Thyroid gland (tissue), 4 donors: ENCODE results near the gene SYNRG. TPM values are rescaled to one million over a fixed set of nuclear protein-coding genes. Genes with fewer than 3 reads are reported as not detected.

Experiments used
- DNase-seq, 2 donors: peaks; one replicate each; pipeline ENCODE4 v3.0.0-alpha.2; 2019
- H3K27ac ChIP-seq, 3 donors: fragments of 200-600 bp; sonication (generic); 1 replicate in 2 of 3; 2 replicates in 1 of 3; pipeline ENCODE4 v1.5.1; 2016 to 2019; ENCODE audit warnings: mild to moderate bottlenecking in 1 of 3, moderate library complexity in 1 of 3
- H3K27me3 ChIP-seq: fragments of 200-600 bp; sonication (generic); one replicate; pipeline ENCODE4 v1.5.1; 2019
- H3K36me3 ChIP-seq, 2 donors: fragments of 200-600 bp; sonication (generic); one replicate each; pipeline ENCODE4 v1.5.1; 2016 to 2019
- H3K4me1 ChIP-seq, 2 donors: fragments of 200-600 bp; sonication (generic); one replicate each; pipeline ENCODE4 v1.5.1; 2017 to 2019
- H3K4me3 ChIP-seq, 3 donors: fragments of 200-600 bp; sonication (generic); replicated peaks in 1 of 3; 1 replicate in 2 of 3; 2 replicates in 1 of 3; pipeline ENCODE4 v1.5.1; 2016; ENCODE audit warnings: mild to moderate bottlenecking in 1 of 3
- H3K9me3 ChIP-seq: fragments of 200-600 bp; sonication (generic); one replicate; pipeline ENCODE4 v1.5.1; 2017
- CTCF ChIP-seq, 6 experiments: fragments of 200-600 bp in 3 of 6; fragments of 450-650 bp in 3 of 6; sonication (generic) in 3 of 6; IDR thresholded peaks; one replicate each; pipeline ENCODE4 v1.5.1; 2016 to 2019; ENCODE audit warnings: antibody characterized with exemption in 6 of 6, mild to moderate bottlenecking in 2 of 6, inconsistent platforms in 1 of 6, moderate library complexity in 1 of 6
- POLR2A ChIP-seq, 2 donors: fragments of 450-650 bp; IDR thresholded peaks; one replicate each; pipeline ENCODE4 v1.6.1; 2017; ENCODE audit warnings: antibody characterized with exemption in 2 of 2, mild to moderate bottlenecking in 2 of 2, moderate library complexity in 1 of 2
- WGBS, 2 donors: methylation state at CpG; one replicate each; pipeline ENCODE4 v1.1.5; 2017; 5-methylcytosine and 5-hydroxymethylcytosine counted together
- intact Hi-C: fragments of 100-400 bp; cut with DNase I; formaldehyde crosslinking; loops from one replicate; pipeline ENCODE4 v1.15.1; 2023
- total RNA-seq, 4 donors: library from RNA; depleted of rRNA; stranded (reverse); fragments of >200 nt; gene quantifications; one replicate each; pipeline ENCODE4 v1.2.3, GENCODE V29; 2016

SYNRG gene
- total RNA-seq, 4 donors from 2014 or later: 33.4 to 54.1 (median 41.6) TPM

GRCh38 chr17:37535906-37536305 is 73.3 kb downstream of the SYNRG start:
- H3K4me1 ChIP-seq: peaks cover 0 to 9% of the 10 kb centered on the region in 2 donors
- no peak overlapping the region for H3K4me3 ChIP-seq
- TF ChIP-seq CTCF (IDR thresholded peaks at IDR 0.05): no peak
- TF ChIP-seq POLR2A (IDR thresholded peaks at IDR 0.05): no peak
- H3K36me3 ChIP-seq: peaks cover 18 to 38% of the 10 kb centered on the region in 2 donors
- intact Hi-C loops: no loop called here
- H3K9me3 ChIP-seq: no peaks in the 10 kb centered on the region
- WGBS, 2 donors: 32 to 40% methylated on average over 5 of the region's 5 CpGs
- H3K27ac ChIP-seq: no peak overlapping the region
- peak; percentile 61 to 65 for DNase-seq
- no peaks in the 10 kb centered on the region for H3K27me3 ChIP-seq

GRCh38 chr17:37532756-37533155 is 76.5 kb downstream of the SYNRG start:
- Histone ChIP-seq H3K9me3 (no peaks in the 10 kb centered on the region), H3K4me3 (no peak overlapping the region), H3K27ac (no peak overlapping the region), H3K27me3 (no peaks in the 10 kb centered on the region), H3K4me1 (peaks cover 0 to 9% of the 10 kb centered on the region in 2 donors), H3K36me3 (peaks cover 5 to 14% of the 10 kb centered on the region in 2 donors)
- no peak for DNase-seq
- intact Hi-C loops: no loop called here
- WGBS, 2 donors: 94 to 96% methylated on average over 3 of the region's 3 CpGs
- TF ChIP-seq POLR2A (IDR thresholded peaks at IDR 0.05): no peak
- TF ChIP-seq CTCF (IDR thresholded peaks at IDR 0.05): no peak

GRCh38 chr17:37530420-37530819 is 78.8 kb downstream of the SYNRG start:
- H3K4me1 ChIP-seq: no peaks in the 10 kb centered on the region
- DNase-seq: no peak
- H3K36me3 ChIP-seq: peaks cover 5 to 6% of the 10 kb centered on the region in 2 donors
- H3K9me3 ChIP-seq: no peaks in the 10 kb centered on the region
- TF ChIP-seq CTCF (IDR thresholded peaks at IDR 0.05) (no peak), POLR2A (IDR thresholded peaks at IDR 0.05) (no peak)
- 90 to 96% methylated on average over 4 of the region's 4 CpGs for WGBS, 2 donors
- H3K27me3 ChIP-seq: no peaks in the 10 kb centered on the region
- H3K4me3 ChIP-seq: no peak overlapping the region
- no peak overlapping the region for H3K27ac ChIP-seq
- intact Hi-C loops: no loop called here

- peaks cover 5 to 7% of the 10 kb centered on the region in 2 donors for H3K36me3 ChIP-seq
- 65 to 68% methylated on average over 5 of the region's 5 CpGs for WGBS, 2 donors
Measured at GRCh38 chr17:37527249-37527851, 81.9 kb downstream of the SYNRG start.

More at GRCh38 chr17:37527249-37527851, 81.9 kb downstream of the SYNRG start:
- Histone ChIP-seq H3K27ac (no peak overlapping the region), H3K9me3 (no peaks in the 10 kb centered on the region), H3K4me1 (no peaks in the 10 kb centered on the region), H3K27me3 (no peaks in the 10 kb centered on the region), H3K4me3 (no peak overlapping the region)
- intact Hi-C loops: no loop called here
- TF ChIP-seq POLR2A (IDR thresholded peaks at IDR 0.05): no peak
- TF ChIP-seq CTCF (IDR thresholded peaks at IDR 0.05): peak; percentile 19 to 75 (median 60)
- peak in 1 of 2 donors; percentile 16 for DNase-seq
